GM21390 (cell line): ENCODE data around the gene TP53I11.

ENCODE experiments used
- ATAC-seq: cut with Tn5 transposase; IDR thresholded peaks from one replicate; pipeline ENCODE4 v1.9.1; 2021; ENCODE audit not compliant: unreplicated experiment

TP53I11 gene

GRCh38 chr11:44941259-44942021 is 9.2 kb downstream of the TP53I11 start:
- no peak for ATAC-seq

GRCh38 chr11:44940835-44941234 is 9.8 kb downstream of the TP53I11 start:
- no peak for ATAC-seq

- no peak for ATAC-seq
Observed at GRCh38 chr11:44940404-44940803, 10.3 kb downstream of the TP53I11 start.

DNA sequence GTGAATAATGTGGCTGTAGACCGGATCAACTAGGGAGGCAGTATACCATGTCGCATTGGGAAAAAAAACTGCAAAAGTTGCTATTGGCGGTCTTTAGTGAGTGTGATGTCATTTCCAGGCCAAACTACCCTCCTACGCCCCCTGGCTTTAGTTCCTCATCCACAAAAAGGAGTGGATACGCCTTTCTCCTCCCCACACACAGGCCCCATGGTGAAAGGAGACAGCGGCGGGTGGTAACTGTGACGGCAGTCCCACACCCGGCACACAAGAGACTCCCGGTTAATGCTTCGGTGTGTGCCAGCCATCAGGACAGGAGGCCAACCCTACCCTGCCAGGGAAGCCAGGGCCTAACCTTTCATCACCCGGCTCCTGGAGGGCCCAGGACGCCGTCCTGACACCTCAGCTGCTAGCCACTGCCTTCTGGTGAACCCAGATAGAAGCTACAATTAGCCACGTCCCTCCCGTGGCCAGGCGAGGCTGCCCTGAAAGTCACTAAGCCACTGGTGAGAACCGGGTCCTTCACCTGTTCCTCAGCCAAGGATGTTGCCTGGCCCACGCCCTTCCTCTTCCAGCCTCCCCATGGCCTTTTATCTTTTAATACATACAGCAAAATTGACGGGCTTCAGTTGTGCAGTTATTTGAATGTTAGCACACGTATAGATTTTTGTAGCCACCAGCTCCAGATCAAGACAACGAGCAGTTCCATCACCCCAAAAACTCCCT is 10.8 kb downstream of the TP53I11 start:
- ATAC-seq, result no peak

DNA sequence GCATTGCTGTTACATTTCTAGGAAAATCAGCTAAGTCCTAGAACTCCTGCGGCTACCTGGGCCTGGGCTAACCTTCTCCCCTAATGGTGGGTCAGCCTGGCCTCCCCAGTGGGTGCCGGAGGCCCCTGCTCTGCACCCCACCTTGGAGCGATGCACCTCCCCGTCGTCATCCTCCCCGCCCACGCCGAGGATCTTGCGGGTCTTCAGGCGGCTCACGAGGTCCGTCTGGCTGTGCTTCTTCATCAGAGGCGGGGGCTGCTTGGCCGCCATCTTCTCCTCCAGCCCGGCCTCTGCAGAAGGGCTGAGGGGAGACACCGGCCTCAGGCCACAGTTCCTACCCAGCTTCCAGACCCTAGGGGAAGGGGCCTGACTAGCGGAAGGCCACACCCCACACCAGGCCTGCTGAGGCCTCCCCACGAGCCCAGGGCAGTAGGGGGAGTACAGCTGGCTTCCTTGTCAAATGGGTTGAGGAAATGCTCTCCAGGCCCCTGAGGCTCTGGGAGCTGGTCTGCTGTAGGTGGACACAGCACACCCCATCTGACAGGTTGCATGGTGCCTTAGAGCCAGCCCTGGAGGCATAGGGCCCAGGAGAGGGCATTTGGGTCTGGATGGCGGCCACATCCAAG is 12.5 kb downstream of the TP53I11 start:
- ATAC-seq, result no peak

DNA sequence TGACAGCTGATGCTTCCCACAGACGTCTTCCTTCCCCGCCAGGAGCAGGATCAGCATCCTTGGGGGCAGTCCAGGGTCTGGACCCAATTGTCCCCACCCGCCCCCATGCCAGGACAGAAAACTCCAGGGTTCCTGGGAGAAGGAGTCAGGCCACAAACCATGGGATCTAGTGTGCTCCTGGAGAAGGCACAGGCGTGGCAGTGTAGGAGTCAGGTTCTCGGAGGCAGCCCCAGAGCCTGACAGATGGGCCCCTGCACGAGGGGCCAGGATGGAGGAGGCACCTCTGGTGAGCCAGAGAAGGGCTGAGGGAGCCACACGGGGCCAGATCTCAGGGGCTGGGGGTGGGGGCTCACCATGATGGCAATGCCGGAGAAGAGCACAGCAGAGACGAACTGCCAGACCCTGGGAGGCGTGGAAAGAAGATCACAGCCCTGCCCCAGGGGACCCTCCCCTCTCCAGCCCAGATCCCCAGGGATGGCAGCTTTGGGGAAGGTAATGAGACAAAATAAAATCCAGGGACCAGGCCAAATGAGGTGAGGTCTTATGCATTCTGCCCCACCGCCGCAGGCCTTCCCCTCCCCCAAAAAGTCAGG is 13.6 kb downstream of the TP53I11 start:
- ATAC-seq, result no peak

DNA sequence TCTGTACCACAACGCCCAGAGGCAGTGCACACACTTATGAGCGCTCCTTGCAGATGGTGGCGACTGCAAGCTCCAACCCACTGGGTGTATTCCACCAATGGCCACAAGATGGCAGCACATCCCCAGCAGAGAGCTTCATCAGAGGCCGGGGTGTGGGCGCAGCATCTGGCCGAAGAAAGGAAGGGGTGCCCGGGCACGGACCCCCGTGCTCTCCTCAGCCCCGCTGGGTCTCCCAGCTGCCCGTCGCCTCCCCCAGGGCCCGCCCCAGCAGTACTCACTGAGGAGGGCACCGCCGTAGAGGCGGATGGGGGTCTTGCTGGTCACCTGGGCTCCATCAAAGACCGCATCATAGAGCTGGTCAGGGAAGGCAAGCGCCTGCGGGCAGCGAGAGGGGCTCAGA is 14.2 kb downstream of the TP53I11 start:
- peak; percentile 74 for ATAC-seq

DNA sequence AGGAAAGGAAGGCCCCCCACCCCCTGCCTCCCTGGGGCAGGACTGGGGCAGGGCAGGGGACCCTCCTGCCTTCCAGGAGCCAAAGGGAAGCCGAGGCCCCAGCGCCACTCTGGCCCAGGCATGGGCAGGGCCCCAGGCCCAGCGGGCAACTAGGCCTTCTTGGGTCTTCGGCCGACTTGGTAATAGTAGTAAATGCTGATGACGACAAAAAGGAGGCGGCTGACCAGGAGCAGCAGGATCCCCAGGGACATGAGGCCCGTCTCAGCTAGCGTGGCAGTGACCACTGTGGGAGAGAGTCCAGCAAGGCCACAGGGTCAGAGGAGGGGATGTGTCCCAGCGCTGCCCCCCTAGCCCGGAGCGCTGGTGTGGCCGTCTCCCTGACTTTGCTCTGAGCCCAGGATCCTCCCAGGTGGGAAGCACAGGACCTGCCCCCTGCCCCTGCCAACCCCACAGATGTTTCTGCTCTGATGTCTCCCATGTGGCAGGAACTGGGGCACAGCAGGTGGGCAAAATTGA is 15.9 kb downstream of the TP53I11 start:
- no peak for ATAC-seq

GRCh38 chr11:44934110-44934509 is 16.6 kb downstream of the TP53I11 start:
- ATAC-seq, result no peak

DNA sequence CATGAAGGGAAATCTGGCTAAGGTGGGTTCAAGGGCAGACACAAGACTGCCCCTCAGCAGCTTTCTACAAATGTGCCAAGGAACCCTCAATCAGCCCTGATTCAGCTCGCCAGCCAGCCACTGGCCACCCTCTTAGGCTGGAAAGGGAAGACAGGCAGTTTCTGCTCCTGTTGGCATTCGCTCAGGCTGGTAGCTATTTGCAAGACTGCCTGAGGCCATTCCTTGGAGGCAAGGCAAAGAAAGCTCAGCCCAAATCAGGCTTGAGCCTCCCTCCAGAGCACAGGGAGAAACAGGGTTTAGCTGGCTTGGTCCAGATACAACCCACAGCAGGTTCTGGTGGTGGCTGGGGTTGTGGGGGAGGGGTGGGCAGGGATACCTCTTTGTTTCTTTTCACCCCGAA is 19.2 kb downstream of the TP53I11 start:
- no peak for ATAC-seq

DNA sequence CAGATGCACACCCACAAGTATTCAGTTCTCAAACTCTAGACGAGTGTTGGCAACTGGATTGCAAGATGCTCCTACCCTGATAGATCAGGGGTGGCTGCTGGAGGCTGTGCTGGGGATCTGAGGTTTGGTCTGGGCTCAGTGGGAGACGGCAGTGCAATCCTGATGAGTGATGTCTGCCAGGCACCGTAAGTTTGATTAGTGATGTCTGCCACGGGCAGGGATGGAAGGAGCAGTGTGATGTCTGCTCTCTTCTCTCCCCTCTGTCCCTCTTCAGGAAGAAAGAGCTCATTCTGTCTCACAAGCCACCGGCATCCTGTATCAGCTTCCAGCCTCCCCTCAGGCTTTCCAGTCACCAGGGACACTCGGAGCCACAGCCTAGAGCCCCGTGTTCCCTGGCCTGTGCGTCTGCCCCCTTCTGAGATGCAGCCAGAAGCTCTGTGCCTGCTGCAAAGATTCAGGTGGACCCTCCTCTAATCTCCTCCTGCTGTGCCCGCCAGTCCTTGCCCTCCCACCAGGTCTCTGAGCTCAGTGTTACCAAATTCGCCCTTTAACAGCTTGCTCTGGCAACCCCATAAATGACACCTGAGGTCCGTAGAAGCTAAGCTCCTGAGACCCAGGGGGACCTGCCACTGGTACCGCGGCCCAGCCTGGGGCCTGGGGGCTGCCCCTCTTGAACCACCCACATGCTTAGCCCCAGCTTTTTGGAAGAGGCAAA is 19.9 kb downstream of the TP53I11 start:
- no peak for ATAC-seq

- no peak for ATAC-seq
Observed at GRCh38 chr11:44928816-44929215, 21.9 kb downstream of the TP53I11 start.

DNA sequence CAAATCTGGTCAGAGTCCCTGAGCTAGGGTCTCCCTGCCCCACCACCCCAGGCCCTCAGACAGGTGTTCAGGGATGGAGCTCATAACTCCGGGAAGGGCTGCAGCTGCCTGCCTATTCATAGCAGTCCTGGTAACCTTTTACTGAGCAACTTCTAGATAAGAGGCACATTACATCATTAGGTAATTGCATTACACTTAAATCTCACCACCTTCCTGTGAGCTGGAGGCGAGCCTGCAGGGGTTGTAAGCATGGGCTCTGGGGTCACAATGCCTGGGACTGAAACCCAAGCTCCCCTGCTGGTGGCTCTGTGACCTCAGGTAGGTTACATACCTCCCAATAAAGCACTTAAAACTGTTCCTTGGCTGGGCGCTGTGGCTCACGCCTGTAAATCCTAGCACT is 22.5 kb downstream of the TP53I11 start:
- no peak for ATAC-seq

DNA sequence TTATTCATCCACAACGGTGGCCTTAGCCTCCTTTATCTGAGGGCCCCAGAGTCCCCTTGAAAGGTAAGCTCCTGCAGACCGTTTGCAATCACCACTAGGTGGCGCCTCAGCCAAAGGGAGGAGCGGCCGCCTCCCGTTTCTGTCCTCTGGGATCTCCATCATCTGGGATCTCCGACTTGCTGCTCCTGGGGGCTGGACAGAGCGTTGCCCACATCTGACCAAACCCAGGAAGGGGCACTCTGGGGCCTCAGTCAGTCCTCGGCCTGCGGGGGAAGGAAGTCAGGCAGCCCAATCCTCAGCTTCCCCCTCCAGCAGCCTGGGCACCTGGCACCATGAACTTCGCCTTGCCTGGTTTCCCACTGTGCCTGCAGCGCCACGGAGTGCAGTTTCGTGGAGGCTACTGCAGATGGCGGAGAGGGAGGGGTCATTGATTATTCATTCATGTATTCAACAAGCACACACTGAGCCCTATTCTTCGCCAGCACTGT is 23.5 kb downstream of the TP53I11 start:
- ATAC-seq, result no peak

GRCh38 chr11:44926036-44926435 is 24.6 kb downstream of the TP53I11 start:
- no peak for ATAC-seq

DNA sequence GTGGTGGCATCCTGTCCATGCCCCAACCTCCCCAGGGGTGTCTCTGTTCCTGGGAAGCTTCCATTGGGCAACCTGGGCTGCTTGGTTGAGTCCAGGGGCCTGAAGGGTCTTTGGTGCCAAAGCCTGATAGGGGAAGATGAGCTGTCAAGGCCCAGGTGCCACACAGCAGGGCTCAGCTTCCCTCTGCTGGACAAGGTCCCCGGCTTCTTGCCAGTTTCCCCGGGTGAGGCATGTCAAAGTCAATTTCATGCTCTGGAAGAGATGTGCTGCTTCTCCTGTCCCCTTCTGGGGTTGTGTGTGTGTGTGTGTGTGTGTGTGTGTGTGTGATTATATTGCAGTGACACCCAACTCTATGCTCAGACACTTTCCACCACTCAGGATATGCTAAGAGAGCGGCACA is 26.9 kb downstream of the TP53I11 start:
- ATAC-seq, result no peak

- ATAC-seq, result no peak
Observed at GRCh38 chr11:44923115-44923514, 27.6 kb downstream of the TP53I11 start.

DNA sequence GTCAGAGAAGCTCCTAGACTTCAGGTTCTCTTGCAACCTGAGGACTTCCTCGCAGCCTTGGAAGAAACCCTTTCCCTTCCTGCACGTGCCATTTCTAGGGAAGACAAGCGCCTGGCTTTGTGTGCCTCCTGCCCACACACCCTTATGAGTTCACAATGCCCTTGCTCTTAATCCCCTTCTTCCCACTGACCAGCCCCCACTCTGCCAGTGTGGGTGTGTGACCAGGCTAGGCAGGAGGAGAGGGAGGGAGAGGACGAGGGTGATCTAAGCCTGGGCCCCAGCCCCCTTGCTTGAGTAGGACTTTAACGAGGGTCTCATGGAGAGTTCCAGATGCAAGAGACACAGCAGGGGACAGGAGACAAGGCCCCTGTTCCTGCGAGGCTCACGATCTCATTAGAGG is 30.2 kb downstream of the TP53I11 start:
- ATAC-seq, result no peak

GRCh38 chr11:44917741-44918140 is 32.9 kb downstream of the TP53I11 start:
- no peak for ATAC-seq

- no peak for ATAC-seq
Observed at GRCh38 chr11:44916801-44917385, 33.8 kb downstream of the TP53I11 start.
